ENCODE data around the gene ANO1.
"Not testable (repeated sequence)": the region's sequence is repeated elsewhere in the genome, so short reads cannot be mapped to it uniquely, and the experiment has no call there.

Gene ANO1

DNA sequence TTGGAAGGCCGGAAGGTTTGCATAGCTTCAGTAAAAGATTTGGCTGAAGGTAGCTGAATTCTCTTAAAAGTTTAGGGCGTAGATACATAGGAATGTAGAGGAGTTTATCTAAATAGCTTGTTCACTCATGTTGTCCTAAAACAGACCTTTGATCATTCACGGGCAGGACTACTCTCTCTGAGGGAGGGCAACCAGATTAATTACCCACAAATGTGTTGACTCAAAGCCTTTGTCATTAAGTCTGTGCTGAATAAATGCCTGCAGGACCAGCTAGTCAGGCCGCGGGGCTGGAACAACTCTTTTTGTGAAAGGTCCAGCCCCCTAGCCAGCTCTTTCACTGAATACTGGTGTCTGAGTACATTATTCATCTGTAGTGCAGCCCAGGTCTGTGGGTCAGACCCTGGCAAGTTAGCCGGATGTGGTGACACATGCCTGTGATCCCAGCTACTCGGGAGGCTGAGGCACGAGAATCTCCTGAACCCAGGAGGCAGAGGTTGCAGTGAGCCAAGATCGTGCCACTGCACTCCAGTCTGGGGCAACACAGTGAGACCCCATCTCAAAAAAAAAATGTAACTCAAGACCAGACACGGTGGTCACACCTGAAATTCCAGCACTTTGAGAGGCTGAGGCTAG is 122.2 kb downstream of the ANO1 start:
- no peak for DNase-seq

GRCh38 chr11:70201047-70201446 is 122.9 kb downstream of the ANO1 start:
- not testable (repeated sequence) for DNase-seq

DNA sequence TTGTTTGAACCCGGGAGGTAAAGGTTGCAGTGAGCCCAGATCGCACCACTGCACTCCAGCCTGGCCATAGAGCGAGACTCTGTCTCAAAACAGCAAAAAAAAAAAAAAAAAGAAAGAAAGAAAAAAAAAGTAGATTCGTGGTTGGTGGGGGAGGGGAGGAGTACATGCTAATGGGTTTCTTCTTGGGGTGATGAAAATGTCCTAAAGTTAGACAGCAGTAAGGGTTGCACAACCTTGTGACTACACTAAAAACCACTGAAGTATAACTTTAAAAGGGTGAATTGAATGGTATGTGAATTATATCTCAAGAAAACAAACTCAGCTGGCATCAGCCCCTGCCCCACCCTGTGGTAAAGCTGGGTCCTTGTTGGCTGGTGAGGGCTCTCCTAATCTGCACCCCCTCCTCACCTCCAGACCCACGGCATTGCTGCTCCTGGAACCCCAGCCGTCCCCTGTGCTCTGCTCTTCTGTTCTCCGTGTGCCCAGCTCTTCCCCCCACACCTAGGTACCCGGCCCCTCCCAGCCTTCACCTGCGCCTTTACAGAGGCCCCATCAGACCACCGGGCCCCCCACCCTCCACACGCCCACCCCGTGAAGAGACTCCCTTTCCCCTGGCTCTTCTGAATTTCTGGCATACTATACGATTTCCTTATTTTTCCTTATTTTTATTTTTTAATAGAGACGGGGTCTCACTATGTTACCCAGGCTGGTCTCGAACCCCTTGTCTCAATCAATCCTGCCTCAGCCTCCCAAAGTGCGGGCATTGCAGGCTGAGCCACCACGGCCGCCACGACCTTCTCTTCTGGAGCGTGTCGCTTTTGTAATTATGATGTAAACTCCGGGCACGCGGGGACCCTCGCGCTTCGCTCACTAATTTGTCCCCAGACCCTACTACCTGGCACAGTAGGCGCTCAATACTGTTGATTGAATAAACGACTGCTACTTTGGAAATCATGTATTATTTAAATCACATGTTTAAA is 124.1 kb downstream of the ANO1 start:
- no peak for DNase-seq

GRCh38 chr11:70202920-70203750 is 125.0 kb downstream of the ANO1 start, which contains the start of gene FADD:
Gene FADD, plus strand, starts transcription at chr11:70203296. Its CDS starts 164 bp downstream, at chr11:70203460.
- DNase-seq = peak; percentile 94

DNA sequence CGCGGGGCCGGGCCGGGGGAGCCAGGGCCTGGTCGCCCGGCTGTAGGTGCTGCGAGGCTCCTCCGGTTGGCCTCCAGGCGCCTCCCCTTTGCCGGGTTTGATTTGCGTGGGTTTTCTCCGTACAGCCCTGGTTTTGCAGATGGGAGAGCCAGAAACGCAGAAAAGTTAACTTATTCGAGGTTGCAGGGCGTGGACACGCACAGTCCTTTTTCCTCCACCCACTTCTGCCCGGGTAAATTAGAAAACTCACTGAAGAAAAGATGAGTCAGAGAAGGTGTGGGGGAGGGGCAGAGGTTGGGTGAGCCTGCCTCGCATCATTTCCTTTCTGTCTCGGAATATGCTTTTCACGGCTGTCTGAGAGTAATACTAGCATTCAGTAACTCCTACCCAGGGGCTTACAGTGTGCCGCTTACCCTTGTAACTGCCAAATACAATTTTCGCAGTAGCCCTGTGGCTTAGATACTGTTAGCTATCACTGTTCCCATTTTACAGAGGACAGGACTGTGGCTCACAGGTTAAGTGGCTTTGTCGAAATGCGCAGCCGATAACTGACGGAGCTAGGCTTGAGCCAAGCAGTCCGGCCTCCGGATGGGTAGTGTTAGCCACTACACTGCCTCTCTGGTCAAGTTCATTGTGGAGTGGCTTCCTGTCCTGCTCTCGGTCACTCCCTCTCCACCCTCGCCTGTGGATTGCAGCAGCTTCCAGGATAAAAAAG is 125.8 kb downstream of the ANO1 start:
- DNase-seq = peak; percentile 24

DNA sequence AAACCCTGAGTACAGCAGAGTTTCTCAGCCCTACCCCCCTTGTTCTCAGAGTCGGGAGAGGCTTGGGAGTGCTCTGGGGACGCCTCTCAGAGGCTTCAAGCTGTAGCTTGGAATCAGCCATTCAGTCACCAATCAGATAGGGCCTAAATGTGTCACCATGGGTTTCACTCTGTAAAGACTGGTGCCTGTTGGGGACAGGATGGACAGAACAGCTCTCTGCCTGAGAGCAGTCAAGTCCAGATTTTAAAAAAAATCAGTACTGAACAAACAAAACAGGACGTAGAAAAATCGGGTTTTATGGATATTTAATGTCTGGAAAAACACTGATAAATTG is 126.3 kb downstream of the ANO1 start:
- DNase-seq = no peak

GRCh38 chr11:70205049-70205725 is 127.1 kb downstream of the ANO1 start:
- no peak for DNase-seq

DNA sequence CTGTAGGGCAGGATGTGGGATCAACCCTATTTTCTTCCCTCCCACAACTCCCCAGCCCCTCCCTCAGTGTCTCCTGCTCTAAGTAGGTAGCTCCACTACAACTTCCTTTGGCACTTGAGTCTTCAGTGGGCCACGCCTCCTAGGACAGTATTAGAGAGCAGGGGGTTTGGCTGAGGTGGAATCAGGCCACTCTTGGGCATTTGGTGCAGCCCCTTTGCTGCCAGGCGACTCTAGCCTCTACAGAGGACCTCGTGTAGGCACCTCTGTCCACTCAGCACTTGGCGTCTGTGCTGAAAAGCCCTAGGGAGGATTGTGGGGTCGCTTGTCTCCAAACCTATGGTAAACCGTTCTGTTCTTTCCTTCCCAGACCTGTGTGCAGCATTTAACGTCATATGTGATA is 127.6 kb downstream of the ANO1 start:
- DNase-seq = no peak

DNA sequence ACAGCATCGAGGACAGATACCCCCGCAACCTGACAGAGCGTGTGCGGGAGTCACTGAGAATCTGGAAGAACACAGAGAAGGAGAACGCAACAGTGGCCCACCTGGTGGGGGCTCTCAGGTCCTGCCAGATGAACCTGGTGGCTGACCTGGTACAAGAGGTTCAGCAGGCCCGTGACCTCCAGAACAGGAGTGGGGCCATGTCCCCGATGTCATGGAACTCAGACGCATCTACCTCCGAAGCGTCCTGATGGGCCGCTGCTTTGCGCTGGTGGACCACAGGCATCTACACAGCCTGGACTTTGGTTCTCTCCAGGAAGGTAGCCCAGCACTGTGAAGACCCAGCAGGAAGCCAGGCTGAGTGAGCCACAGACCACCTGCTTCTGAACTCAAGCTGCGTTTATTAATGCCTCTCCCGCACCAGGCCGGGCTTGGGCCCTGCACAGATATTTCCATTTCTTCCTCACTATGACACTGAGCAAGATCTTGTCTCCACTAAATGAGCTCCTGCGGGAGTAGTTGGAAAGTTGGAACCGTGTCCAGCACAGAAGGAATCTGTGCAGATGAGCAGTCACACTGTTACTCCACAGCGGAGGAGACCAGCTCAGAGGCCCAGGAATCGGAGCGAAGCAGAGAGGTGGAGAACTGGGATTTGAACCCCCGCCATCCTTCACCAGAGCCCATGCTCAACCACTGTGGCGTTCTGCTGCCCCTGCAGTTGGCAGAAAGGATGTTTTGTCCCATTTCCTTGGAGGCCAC is 128.3 kb downstream of the ANO1 start:
- no peak for DNase-seq

DNA sequence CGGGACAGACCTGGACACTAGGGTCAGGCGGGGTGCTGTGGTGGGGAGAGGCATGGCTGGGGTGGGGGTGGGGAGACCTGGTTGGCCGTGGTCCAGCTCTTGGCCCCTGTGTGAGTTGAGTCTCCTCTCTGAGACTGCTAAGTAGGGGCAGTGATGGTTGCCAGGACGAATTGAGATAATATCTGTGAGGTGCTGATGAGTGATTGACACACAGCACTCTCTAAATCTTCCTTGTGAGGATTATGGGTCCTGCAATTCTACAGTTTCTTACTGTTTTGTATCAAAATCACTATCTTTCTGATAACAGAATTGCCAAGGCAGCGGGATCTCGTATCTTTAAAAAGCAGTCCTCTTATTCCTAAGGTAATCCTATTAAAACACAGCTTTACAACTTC is 128.9 kb downstream of the ANO1 start:
- no peak for DNase-seq

DNA sequence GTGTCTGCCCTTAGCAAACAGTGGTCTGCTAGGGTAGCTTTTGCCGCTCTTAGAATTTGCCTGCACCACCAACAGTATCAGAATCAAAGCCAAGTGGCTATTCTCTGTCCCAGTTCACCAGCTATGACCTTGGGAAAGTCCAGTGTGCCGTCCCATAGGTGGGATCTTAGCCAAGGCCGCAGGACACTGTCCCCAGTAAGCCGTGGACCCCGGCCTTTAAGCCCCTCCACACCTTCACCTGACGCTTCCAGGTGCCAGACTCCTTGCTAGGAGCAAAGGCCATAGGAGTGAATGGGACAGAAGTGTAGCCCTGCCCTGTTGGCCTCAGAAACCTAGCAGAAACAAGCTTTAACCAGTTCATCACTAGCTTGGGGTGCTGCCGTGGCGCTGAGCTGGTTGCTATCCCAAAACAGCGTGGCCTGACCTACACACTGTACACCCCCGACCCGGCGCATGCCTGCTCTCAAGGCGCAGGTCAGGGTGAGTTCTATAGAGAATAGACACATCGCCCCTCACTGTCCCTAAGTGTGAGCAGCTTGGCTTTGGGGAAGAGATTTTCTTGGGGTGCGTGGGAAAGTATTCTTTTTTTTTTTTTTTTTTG is 129.5 kb downstream of the ANO1 start:
- no peak for DNase-seq

GRCh38 chr11:70209391-70209912 is 131.3 kb downstream of the ANO1 start:
- DNase-seq = no peak

DNA sequence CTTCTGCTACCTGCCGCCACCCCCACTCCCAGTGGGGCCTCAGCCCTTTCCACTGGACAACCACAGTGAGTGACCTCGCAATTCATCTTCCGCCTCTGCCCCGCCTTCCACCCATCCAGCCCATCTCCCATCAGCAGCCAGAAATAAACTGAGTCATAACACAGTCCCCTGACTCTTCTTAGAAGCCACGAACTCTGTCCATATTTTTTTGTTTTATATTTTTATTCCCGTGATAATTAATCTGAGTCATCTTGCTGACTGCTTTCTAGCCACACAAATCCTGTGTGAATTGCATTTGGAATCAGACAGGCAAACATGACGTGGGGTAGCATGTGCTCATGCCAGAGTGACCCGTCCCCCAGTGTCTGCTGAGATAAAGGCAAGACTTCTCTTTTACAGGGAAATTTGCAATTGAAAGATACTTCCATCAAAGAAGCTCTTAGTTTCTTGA is 132.0 kb downstream of the ANO1 start:
- DNase-seq = no peak

DNA sequence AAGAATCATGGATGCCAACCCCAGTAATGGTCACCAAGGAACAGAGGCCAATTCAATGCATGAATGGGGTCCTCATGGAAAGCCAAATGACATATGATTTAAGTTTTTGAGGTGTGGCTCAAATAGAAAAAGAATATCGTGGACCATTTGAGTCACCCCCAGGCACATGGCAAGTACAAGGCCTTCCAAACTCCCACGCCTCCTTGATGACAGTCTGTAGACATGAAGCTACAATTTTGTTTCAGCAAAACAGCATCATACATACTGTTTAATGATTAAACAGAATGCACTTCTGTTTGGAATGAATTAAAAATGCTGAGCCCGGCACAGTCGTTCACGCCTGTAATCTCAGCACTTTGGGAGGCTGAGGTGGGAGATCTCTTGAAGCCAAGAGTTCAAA is 132.4 kb downstream of the ANO1 start:
- no peak for DNase-seq

GRCh38 chr11:70212227-70212811 is 134.2 kb downstream of the ANO1 start:
- no peak for DNase-seq

GRCh38 chr11:70217388-70217787 is 139.3 kb downstream of the ANO1 start:
- not testable (repeated sequence) for DNase-seq

DNA sequence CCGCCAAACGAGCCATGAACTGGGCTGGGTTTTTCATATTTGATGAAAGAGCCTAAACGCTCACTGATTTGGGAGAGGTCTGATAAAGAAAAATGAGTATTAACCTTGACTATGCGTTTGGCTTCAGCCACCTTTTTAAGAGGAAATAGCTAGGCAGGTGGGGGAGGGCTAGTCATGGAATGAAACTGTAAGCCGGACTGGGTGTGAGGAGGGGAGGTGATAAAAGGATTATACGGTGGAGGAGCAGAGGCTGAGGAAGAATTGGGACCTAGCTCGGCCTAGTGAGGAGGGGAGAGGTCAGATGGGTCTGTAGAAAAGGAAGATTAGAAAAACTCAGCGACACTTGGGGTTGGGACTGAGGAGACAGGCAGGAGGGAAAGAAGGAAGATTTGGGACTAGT is 140.0 kb downstream of the ANO1 start:
- not testable (repeated sequence) for DNase-seq

DNA sequence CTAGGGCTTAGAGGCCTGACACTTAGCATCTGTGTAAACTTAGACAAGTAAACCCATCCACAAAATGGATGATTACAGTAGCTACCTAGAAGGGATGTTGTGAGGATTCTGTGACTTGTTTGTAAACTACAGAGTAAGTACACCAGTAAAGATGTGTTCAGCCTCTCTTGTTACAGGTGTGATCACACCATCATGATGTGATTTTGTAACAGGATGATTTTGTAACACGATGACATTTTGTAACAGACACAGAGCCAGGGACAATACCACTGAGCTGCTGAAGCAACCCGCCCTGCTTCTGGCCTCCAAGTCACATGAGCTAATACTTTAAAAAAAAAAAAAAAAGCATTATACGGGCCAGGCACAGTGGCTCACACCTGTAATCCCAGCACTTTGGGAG is 142.0 kb downstream of the ANO1 start:
- DNase-seq = no peak

DNA sequence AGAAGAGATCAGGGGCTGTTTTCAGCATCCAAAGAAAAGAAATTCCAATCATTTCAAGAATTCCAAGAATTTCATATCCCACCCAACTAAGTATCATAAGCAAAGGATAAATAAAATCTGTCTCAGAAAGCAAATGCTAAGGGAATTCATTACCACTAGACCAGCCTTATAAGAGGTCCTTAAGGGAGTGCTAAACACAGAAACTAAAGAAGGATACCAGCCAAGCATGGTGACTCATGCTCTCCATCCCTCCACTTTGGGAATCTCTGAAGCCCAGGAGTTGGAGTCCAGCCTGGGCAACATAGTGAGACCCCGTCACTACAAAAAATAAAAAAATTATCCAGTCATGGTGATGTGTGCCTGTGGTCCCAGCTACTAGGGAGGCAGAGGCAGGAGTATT is 142.8 kb downstream of the ANO1 start:
- no peak for DNase-seq

- DNase-seq = no peak
Measured at GRCh38 chr11:70225681-70226177, 147.6 kb downstream of the ANO1 start.
